Endothelial cell of umbilical vein (primary cell): ENCODE results near the gene USP6. TPM values are rescaled to one million over a fixed set of nuclear protein-coding genes. Genes with fewer than 3 reads are reported as not detected.

Experiments
- BruUV-seq: library from RNA; stranded (reverse); fragments of 400-500 nt; replicated peaks from 2 replicates; lab custom pipeline; 2021; lab: Mats Ljungman, UMichigan
- CTCF ChIA-PET: fragments of 300-600, 350-600 bp; sonication (Branson Sonifier 250); formaldehyde crosslinking; loops from one replicate; lab custom pipeline; 2021; ENCODE audit warnings: antibody characterized with exemption, inconsistent platforms; lab: Charles Lee
- POLR2A ChIA-PET: fragments of 300-600, 350-600 bp; sonication (Branson Sonifier 250); formaldehyde crosslinking; loops from one replicate; lab custom pipeline; 2021; ENCODE audit warnings: antibody characterized with exemption, inconsistent platforms; lab: Charles Lee
- DNase-seq: peaks from one replicate; pipeline ENCODE4 v3.0.0-alpha.2; 2011; ENCODE audit warnings: low read depth, low spot score
- FAIRE-seq: peaks from 2 replicates; lab custom pipeline; 2011; peaks lifted over from hg19 to GRCh38; lab: Jason Lieb, UNC
- H2AFZ ChIP-seq: 2 replicates; pipeline ENCODE4 v1.6.0; 2012; ENCODE audit warnings: low read depth, low read length, control low read depth, inconsistent platforms
- H3K27ac ChIP-seq: 2 replicates; pipeline ENCODE4 v1.5.1; 2011; ENCODE audit warnings: low read depth, mild to moderate bottlenecking, control low read depth, low read length, moderate library complexity; ENCODE audit not compliant: insufficient read depth
- H3K27me3 ChIP-seq, 2 experiments: 2 replicates each; pipeline versions ENCODE4 v1.6.0 to v1.6.1; 2011; ENCODE audit warnings: low read length in 2 of 2, mixed read lengths in 1 of 2; ENCODE audit not compliant: control insufficient read depth in 2 of 2, insufficient read depth in 2 of 2
- H3K36me3 ChIP-seq, 2 experiments: 2 replicates in 1 of 2; 3 replicates in 1 of 2; pipeline ENCODE4 v1.5.1; 2011; ENCODE audit warnings: low read length in 2 of 2, mild to moderate bottlenecking in 1 of 2, moderate library complexity in 1 of 2; ENCODE audit not compliant: control insufficient read depth in 2 of 2, insufficient read depth in 2 of 2; ENCODE audit errors: extremely low read depth in 1 of 2
- H3K4me1 ChIP-seq: 3 replicates; pipeline ENCODE4 v1.5.1; 2011; ENCODE audit warnings: mild to moderate bottlenecking, low read length; ENCODE audit not compliant: control insufficient read depth, insufficient read depth; ENCODE audit errors: extremely low read depth
- H3K4me2 ChIP-seq: 2 replicates; pipeline ENCODE4 v1.6.1; 2011; ENCODE audit warnings: low read length, control low read depth, mixed read lengths; ENCODE audit not compliant: insufficient read depth
- H3K4me3 ChIP-seq, 3 experiments: fragments of 200-600 bp in 1 of 3; sonication (generic), shearing (Covaris generic) in 1 of 3; replicated peaks in 1 of 3; 2 replicates each; pipeline ENCODE4 v1.5.1; 2011 to 2016; ENCODE audit warnings: control low read depth in 3 of 3, low read length in 3 of 3, mild to moderate bottlenecking in 2 of 3, inconsistent platforms in 1 of 3, low read depth in 1 of 3, moderate library complexity in 1 of 3; ENCODE audit not compliant: insufficient read depth in 1 of 3
- H3K79me2 ChIP-seq: 2 replicates; pipeline ENCODE4 v1.6.0; 2012; ENCODE audit warnings: low read length, inconsistent platforms; ENCODE audit not compliant: control insufficient read depth, insufficient read depth
- H3K9ac ChIP-seq: replicated peaks from 2 replicates; pipeline ENCODE3; 2011; ENCODE audit warnings: low read length, control low read depth; ENCODE audit not compliant: insufficient read depth; ENCODE audit errors: extremely low read depth
- H3K9me1 ChIP-seq: replicated peaks from 3 replicates; pipeline ENCODE4 v1.6.0; 2011; ENCODE audit warnings: mild to moderate bottlenecking, low read length; ENCODE audit not compliant: control insufficient read depth, insufficient read depth; ENCODE audit errors: extremely low read depth
- H3K9me3 ChIP-seq: replicated peaks from 2 replicates; pipeline ENCODE4 v1.5.1; 2012; ENCODE audit warnings: low read length, inconsistent platforms; ENCODE audit not compliant: control insufficient read depth, insufficient read depth
- H4K20me1 ChIP-seq: replicated peaks from 2 replicates; pipeline ENCODE3; 2011; ENCODE audit warnings: mild to moderate bottlenecking, low read length; ENCODE audit not compliant: control insufficient read depth, insufficient read depth; ENCODE audit errors: extremely low read depth
- EZH2 ChIP-seq: IDR thresholded peaks from 2 replicates; pipeline ENCODE4 v1.6.1; 2012; ENCODE audit warnings: borderline replicate concordance, low read depth, mild to moderate bottlenecking, moderate library complexity, low read length, inconsistent platforms; ENCODE audit not compliant: severe bottlenecking
- FOS ChIP-seq: IDR thresholded peaks from 2 replicates; pipeline ENCODE4 v1.6.1; 2011; ENCODE audit warnings: mild to moderate bottlenecking, low read length, moderate library complexity, borderline replicate concordance; ENCODE audit not compliant: insufficient read depth
- GATA2 ChIP-seq: IDR thresholded peaks from 2 replicates; pipeline ENCODE4 v1.7.0; 2011; ENCODE audit warnings: low read depth, mild to moderate bottlenecking, moderate library complexity, mixed read lengths, low read length; ENCODE audit not compliant: insufficient read length, insufficient read depth
- JUN ChIP-seq: IDR thresholded peaks from 2 replicates; pipeline ENCODE4 v1.6.1; 2011; ENCODE audit warnings: borderline replicate concordance, low read depth; ENCODE audit not compliant: insufficient read length, insufficient read depth
- MYC ChIP-seq: IDR thresholded peaks from one replicate; pipeline ENCODE4 v1.6.1; 2011; ENCODE audit warnings: mild to moderate bottlenecking, low read depth, low read length
- POLR2A ChIP-seq: IDR thresholded peaks from 2 replicates; pipeline ENCODE4 v1.6.1; 2012; ENCODE audit warnings: low read depth, mild to moderate bottlenecking, control low read depth, low read length
- POLR2AphosphoS5 ChIP-seq: IDR thresholded peaks from 2 replicates; pipeline ENCODE4 v1.6.1; 2012; ENCODE audit warnings: low read depth, mild to moderate bottlenecking, control low read depth, low read length, moderate library complexity; ENCODE audit not compliant: insufficient read depth
- dilution Hi-C: fragments of 300-500 bp; cut with MboI; formaldehyde crosslinking; loops from one replicate; pipeline ENCODE4 v1.15.0; 2019; ENCODE audit warnings: low sequenced_read_pairs; ENCODE audit not compliant: extremely low pct_ligation_motif_present
- intact Hi-C: fragments of 100-400 bp; cut with micrococcal nuclease; formaldehyde crosslinking; loops from one replicate; pipeline ENCODE4 v1.10.0; 2022
- polyA plus RNA-seq, 4 experiments: library from polyadenylated mRNA; depleted of rRNA in 3 of 4; stranded (reverse) in 3 of 4; unstranded in 1 of 4; fragments of >200 nt; gene quantifications; 2 replicates each; pipeline versions ENCODE4 v1.2.1 to v1.2.3, GENCODE V29; 2011 to 2012; ENCODE audit warnings: missing spikeins in 1 of 4
- total RNA-seq: library from RNA; stranded (reverse); gene quantifications from 2 replicates; pipeline ENCODE4 v1.2.3, GENCODE V29; 2021
- TF ChIP-seq, protein P1 (sequence below): IDR thresholded peaks from 2 replicates; pipeline ENCODE4 v1.6.1; 2011; ENCODE audit not compliant: insufficient read depth, insufficient read length
- TF ChIP-seq, protein P2 (sequence below), 2 donors: IDR thresholded peaks; 1 replicate in 1 of 2; 2 replicates in 1 of 2; pipeline ENCODE4 v1.5.1; 2011; ENCODE audit warnings: low read length in 2 of 2, mild to moderate bottlenecking in 2 of 2, moderate library complexity in 2 of 2, control low read depth in 1 of 2, inconsistent platforms in 1 of 2, low read depth in 1 of 2; ENCODE audit not compliant: insufficient read depth in 1 of 2; ENCODE audit errors: extremely low read depth in 1 of 2

USP6 gene
- total and polyA plus RNA-seq, 2 donors (not counting 3 experiments of a cell fraction or from before 2014, with no cell fraction given): under 0.01 to 0.15 TPM

DNA sequence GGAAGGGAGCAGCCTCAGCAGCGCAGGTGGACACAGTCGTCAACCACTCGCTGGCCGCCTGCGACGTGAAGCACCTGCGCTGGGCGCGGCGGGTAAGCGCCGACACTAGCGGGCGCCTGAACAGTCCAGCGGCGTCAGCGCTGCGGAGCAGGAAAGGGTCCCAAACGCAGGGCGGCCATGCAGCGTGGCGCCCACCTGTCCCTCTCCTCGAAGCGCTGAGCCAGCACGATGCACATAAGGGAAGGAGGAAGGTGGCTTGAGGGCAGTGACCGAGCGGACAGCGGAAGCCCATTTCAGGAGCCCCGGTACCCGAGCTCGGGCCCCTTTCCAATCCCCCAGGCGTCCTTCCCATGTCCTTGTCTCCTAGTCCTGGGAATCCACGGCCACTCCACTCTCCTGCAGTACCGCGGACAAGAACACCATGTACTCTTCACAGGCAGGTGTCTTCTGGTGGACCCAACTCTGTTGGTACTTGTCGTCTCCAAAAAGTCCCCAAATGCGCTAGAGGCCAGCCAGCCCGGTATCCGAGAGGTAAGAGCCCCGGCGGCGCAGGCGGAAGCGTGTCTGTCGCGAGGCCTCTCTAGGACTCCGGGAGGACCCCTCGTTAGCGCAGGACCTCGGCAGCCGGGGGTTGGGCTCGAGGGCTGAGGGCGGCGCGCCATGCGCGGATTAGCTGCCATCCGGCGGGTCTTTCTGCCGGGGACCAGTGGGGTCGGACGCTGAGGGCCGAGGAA is 18.6 kb upstream of the USP6 start:
- dilution Hi-C loops (no loop called here), intact Hi-C loops (no loop called here)
- H3K27ac ChIP-seq: no peak overlapping the region
- H3K4me1 ChIP-seq: no peaks in the 10 kb centered on the region
- no peak overlapping the region for H3K4me2 ChIP-seq
- no peaks in the 10 kb centered on the region for H3K9me1 ChIP-seq
- H3K27me3 ChIP-seq: peaks cover 4 to 20% of the 10 kb centered on the region in 2 experiments
- CTCF ChIA-PET: interaction anchor here (1.5 kb wide), 1 partner anchor 13 kb away, joined by 4 read pairs; no protein-coding TSS in a partner anchor
- FAIRE-seq (no peak), DNase-seq (no peak)
- H2AFZ ChIP-seq: no peak overlapping the region
- TF ChIP-seq POLR2A (no peak), GATA2 (no peak), EZH2 (no peak), FOS (no peak), MYC (no peak), POLR2AphosphoS5 (no peak), JUN (no peak)
- TF ChIP-seq, protein P1, sequence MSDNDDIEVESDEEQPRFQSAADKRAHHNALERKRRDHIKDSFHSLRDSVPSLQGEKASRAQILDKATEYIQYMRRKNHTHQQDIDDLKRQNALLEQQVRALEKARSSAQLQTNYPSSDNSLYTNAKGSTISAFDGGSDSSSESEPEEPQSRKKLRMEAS: no peak
- TF ChIP-seq, protein P2, sequence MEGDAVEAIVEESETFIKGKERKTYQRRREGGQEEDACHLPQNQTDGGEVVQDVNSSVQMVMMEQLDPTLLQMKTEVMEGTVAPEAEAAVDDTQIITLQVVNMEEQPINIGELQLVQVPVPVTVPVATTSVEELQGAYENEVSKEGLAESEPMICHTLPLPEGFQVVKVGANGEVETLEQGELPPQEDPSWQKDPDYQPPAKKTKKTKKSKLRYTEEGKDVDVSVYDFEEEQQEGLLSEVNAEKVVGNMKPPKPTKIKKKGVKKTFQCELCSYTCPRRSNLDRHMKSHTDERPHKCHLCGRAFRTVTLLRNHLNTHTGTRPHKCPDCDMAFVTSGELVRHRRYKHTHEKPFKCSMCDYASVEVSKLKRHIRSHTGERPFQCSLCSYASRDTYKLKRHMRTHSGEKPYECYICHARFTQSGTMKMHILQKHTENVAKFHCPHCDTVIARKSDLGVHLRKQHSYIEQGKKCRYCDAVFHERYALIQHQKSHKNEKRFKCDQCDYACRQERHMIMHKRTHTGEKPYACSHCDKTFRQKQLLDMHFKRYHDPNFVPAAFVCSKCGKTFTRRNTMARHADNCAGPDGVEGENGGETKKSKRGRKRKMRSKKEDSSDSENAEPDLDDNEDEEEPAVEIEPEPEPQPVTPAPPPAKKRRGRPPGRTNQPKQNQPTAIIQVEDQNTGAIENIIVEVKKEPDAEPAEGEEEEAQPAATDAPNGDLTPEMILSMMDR (IDR thresholded peaks at IDR 0.05; ENCODE audit: extremely low read depth in 1 of 2, insufficient read depth in 1 of 2, low read depth in 1 of 2, low read length in 2 of 2): no peak
- H3K4me3 ChIP-seq: no peak overlapping the region
- H3K36me3 ChIP-seq: no peaks in the 10 kb centered on the region
- H4K20me1 ChIP-seq: no peaks in the 10 kb centered on the region
- H3K9me3 ChIP-seq: peaks cover 15% of the 10 kb centered on the region
- H3K79me2 ChIP-seq: no peaks in the 10 kb centered on the region
- no TSS peak for BruUV-seq
- POLR2A ChIA-PET: no interaction called here
- no peak overlapping the region for H3K9ac ChIP-seq
